Stimulated activated naive CD4-positive, alpha-beta T cell treated with Interleukin-2 at 50 U/mL for 16 hours (primary cell): ENCODE measurements around the gene NAV2.

ENCODE experiments used
- DNase-seq: peaks from one replicate; lab custom pipeline; 2025; lab: John Stamatoyannopoulos, UW

NAV2 gene

DNA sequence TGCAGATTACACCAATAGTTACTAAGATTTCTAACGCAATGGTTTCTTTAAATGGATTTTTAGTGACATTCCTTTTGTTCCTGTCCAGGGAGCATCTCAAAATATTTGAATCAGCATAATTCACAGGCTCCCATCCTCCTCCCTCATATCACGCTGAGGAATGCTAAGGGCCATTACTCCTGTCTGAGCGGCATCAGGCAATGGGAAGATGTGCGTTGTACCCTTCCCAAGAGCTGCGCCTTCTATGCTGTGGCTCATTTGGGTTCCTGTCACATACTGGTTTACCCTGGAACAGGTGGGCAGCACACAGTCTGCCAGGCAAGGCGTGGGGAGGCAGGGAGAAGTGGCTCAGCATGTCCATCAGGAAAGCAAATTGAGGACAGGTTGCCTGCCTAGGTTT, 325.8 kb downstream of the NAV2 start:
- no peak for DNase-seq

GRCh38 chr11:20038972-20039371, 326.3 kb downstream of the NAV2 start:
- DNase-seq: no peak

GRCh38 chr11:20041499-20041898, 328.9 kb downstream of the NAV2 start:
- DNase-seq: no peak

GRCh38 chr11:20042045-20042639, 329.5 kb downstream of the NAV2 start:
- no peak for DNase-seq

DNA sequence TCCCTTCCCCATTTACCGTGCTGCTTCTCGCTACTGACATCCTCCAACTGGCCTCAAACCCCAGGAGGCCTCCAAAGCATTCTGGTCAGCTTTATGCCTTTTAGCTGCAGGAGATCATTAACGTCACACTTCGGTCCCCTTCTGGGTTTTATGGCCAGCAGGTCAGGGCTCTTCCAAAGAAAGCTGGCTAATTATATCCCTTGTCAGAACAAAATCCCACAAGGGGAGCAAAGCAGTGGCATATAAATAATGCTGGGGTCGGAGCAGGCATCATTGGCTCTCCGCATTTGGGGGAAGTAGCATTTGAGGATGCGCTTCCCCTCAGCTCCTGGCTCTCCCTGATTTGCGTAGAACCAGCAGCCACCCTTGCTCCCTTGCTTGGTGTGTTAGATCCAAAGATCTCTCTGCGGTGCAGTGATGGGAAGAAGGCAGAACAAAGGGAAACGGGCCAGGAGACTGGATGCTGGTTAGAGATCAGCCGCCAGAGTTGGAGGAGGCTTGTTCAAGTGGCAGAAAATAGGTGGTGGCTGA, 330.2 kb downstream of the NAV2 start:
- no peak for DNase-seq

- no peak for DNase-seq
These were observed 331.4 kb downstream of the NAV2 start for GRCh38 chr11:20043992-20044391.

DNA sequence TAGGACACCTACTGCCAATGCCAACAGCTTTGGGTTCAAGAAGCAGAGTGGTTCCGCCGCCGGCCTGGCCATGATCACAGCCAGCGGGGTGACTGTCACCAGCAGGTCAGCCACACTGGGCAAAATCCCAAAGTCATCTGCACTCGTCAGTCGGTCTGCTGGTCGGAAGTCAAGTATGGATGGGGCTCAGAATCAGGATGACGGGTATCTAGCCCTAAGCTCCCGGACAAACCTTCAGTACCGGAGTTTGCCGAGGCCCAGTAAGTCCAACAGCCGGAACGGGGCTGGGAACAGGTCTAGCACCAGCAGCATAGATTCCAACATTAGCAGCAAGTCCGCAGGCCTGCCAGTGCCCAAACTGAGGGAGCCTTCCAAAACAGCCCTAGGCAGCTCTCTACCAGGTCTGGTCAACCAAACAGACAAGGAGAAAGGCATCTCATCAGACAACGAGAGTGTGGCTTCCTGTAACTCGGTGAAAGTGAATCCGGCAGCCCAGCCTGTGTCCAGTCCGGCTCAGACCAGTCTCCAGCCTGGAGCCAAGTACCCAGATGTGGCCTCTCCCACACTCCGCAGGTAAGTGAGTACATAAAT, 332.6 kb downstream of the NAV2 start:
- DNase-seq: no peak

DNA sequence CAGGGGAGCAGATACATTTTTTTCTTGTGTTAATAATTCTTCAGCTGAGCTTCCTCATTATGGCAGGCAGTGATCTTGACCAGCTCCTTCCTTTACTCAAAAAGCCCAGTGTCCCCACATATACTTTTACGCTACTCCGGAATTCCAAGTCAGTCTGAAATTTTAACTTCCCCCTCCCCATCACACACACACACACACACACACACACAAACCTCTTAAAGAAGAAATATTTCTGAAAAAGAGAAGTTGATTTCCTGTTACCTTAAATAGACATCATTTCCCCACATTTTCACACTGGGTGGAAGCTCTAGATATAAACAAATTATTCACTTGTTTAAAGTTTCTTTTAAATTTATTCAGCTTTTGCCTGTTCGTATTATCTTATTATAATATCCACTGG, 333.8 kb downstream of the NAV2 start:
- no peak for DNase-seq

DNA sequence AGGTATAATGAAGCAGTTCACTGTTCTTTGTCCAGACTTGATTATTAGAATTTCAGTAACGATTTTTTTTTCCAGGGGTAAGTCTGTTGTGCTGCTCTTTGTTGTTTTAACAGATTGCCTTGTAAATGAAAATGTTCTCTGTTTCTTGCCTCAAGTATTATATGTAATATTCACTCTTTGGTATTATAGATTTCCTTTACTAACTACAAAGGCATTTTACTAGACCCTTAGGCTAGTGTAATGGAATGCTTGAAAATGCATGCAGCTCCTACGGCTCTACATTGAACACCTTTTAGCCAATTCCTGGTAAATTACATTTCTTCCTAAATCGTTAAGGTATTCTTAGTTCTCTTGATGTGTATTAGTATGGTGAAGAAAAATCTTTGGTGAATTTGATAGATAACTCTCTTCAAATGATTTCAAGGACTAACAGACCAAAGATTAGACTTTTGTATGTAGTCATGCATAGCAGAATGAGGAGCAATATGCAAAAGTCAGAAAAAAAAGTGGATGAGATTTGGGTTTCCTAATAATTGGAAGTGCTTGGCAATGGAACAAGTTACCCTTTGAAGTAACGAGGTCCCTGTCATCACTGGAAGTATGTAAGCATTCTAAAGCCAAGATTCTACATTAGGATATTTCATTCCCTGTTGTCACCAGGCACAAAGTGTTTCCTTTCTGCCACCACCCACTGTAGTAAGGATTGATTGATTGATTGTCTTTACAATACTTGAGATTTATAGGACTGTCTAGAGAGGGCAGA, 334.6 kb downstream of the NAV2 start:
- no peak for DNase-seq

GRCh38 chr11:20047769-20048154, 335.1 kb downstream of the NAV2 start:
- no peak for DNase-seq

- no peak for DNase-seq
These were observed 335.6 kb downstream of the NAV2 start for GRCh38 chr11:20048246-20048645.

DNA sequence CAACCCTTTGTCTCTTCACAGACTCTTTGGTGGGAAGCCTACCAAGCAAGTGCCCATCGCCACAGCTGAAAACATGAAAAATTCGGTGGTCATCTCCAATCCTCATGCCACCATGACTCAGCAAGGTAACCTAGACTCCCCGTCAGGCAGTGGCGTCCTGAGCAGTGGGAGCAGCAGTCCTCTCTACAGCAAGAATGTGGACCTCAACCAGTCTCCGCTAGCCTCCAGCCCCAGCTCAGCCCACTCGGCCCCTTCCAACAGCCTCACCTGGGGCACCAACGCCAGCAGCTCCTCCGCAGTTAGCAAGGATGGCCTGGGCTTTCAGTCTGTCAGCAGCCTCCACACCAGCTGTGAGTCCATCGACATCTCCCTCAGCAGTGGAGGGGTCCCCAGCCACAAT, 336.1 kb downstream of the NAV2 start:
- no peak for DNase-seq

DNA sequence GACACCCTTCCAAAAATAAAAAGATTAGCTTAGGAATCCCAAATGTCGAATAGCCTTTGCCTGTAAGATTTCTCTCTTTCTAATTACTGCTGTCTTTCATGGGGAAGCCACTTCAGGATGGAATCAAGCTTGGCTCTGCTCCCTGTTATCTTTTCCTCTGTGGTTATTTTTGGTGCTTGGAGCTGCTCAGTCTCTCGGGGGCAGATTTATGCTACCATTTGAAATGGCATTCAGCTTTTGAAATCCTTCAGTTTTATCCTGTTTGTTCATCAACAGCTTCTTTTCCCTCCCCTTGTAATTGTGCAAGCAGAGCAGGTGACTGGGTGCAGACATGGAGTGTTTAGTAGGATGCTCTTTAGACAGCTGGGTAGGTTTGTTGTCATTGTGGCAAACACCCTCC, 336.6 kb downstream of the NAV2 start:
- DNase-seq: no peak

DNA sequence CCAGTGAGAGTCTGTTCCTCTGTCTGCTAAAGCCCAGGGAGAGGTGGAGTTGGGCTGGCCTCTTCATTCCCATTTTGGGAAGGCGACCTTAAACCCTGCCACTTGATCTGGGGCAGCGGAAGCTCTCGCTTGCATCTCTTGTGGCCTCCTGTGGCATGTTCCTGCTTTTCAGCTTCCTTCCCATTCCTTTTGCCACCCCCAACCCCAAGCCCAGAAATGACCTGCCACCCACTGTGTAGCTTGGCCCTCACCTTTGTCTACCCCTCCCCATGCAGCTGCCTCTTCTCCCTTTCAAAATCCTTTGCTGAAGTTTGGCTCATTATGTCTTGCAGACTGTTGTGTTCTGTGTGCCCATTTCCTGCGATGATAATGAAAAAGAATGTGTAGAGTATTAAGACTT, 337.4 kb downstream of the NAV2 start:
- no peak for DNase-seq

DNA sequence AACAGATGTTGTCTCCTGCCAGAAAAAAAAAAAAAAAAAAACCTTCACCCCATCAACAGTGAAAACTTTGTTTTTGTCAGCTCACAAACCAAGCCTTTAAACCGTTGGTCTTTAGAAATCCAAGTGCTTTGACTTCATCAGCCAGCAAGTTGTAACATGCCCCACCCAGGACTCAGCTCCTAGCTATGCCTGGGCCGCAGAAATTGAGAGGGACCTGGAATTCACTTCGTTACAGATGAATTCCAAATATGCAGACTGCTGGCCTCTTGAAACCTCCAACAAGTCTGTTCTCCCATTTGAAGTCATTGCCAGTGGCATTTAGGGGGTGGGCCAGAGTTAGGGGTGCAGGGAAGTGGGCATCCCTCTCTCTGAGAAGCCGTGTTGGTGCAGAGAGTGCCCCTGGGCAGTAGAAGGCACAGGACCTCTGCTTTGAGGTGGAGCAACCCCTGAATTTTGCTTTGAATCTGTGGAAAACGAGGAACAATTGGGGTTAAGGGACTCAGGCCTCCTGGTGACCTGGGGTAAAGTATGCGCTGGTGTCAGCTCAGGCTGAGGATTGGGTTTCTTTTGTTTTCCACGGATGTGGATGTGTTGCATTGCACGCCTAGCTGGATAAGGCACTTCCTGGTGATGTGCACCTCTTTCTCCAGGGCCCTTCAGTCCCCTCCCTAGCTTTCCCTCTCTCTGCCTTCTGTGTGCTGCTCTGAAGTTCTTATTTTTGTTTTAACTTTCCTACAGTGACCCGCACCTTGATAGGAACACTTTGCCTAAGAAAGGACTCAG, 338.1 kb downstream of the NAV2 start:
- no peak for DNase-seq

DNA sequence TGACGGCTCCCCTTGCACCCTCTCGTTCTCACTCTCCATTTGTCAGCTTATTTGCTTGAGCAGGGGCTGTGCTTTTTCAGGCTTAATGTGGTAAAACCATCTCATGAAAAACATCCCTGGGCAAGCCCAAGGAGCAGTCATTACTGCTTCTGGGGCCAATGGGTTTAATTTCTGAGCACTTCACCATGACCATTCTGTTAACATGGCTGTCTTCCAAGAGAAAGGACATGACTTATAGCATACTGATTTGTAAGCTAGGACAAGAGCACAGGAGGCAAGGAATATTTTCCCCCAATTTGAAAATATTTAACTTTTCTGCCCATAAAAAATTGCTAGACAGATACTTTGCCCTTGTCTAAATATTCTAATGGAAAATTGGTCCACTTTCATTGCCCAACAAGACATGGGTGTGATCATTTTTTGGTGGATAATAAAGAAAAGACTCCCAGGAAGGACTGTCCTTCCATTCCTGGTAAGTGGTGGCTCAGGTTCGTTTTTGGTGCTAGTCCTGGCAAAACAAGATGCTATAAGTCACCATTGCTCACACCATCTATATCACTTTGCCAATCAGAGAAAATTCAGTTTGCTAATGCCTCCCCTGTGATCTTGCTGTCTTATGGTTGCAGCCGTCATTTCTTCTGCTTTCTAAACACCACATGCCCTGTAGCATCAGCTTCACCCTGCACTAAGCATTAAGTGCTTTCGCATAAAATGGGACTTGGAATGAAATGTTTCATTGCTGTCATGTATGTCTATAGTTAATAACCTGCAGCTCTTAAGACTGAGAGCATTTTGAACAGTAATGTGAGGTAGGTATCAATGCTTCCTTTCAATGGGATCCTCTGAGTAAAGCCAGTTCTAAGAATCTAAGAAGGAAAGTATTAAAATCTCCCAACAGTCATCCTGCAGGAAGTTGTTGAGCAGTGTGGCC, 339.1 kb downstream of the NAV2 start:
- DNase-seq: no peak

DNA sequence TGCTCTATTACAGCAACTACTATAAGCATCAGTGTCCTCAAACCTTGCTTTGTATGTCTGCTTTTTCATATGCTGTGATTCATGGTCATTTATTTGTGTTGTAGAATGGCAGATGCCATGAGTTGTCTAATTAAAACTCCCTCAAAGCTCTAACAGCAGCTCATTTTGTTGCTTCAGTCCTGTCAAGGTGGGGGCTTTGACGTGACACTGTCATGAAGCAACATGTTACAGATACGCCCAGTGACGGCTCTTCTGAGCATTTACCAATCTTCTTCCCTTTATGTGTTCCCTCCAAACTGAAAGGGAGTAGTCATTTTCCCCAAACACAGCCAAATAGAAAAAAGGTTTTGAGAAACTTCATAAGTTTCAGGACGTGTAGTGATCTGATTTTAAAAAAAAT, 340.9 kb downstream of the NAV2 start:
- DNase-seq: no peak

DNA sequence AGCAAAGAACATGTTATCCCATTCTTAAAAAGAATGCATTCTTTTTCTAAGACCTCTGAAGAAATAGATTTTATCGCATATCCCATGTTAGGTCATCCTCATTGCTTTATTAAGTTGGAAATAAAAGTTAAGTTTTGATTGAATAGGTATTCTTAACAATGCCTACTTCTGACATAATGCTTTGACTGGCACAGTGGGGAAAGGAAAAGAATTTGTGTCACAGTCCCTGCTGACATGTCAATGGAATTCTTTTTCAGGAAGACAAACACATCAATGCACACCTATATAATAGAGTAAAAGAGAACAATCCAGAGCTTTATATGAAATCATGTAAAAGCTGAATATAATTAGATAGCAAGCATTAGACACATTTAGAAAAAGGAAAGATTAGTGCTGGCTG, 341.9 kb downstream of the NAV2 start:
- DNase-seq: no peak

- no peak for DNase-seq
These were observed 342.7 kb downstream of the NAV2 start for GRCh38 chr11:20055312-20055711.

GRCh38 chr11:20056109-20056949, 343.7 kb downstream of the NAV2 start:
- no peak for DNase-seq
